Heart left ventricle (tissue), 13 donors: ENCODE results near the gene URM1.

Experiments
- CTCF ChIP-seq, 12 donors: fragments of 200-600 bp; sonication (generic) in 4 of 12; IDR thresholded peaks; one replicate each; pipeline versions ENCODE4 v1.5.0 to v1.8.0; 2018 to 2022; ENCODE audit warnings: antibody characterized with exemption in 12 of 12, mild to moderate bottlenecking in 5 of 12
- POLR2A ChIP-seq, 2 donors: fragments of 450-650 bp; IDR thresholded peaks; one replicate each; pipeline ENCODE4 v1.6.1; 2017; ENCODE audit warnings: antibody characterized with exemption in 2 of 2, mild to moderate bottlenecking in 2 of 2, moderate library complexity in 2 of 2
- donor health status: ischemic (EF 13 %, LVEDD 7.1; RV severe dilation, severe dysfunction).
- donor health status: DM: no; HTN: yes; CAD: no.
- donor health status: DM: no; HTN: no; CAD: no.
- donor health status: ischemic (EF 25% LVEDD 6.9; RV normal size, moderate dysfunction).
- donor health status: ischemic (EF 25% LVEDD 5.7; RV mildly dilated, moderate dysfunction).
- donor health status: ischemic (EF 35%, LVEDD 5.7; RV mildly dilated, moderate dysfunction).
- donor health status: nonischemic (EF 11% LVEDD 7.7; RV severe dilation, severe dysfunction).
- donor health status: DM: yes; HTN: yes; CAD: no.
- donor health status: PGD.
- donor health status: ischemic (EF 29% LVEDD 5.4; RV normal size, mild dysfunction).
- donor health status: nonischemic (EF 23%, LVEDD 6.1; RV moderate dilation, normal function).

- TF ChIP-seq POLR2A (IDR thresholded peaks at IDR 0.05) (no peak), CTCF (IDR thresholded peaks at IDR 0.05) (no peak)
Measured at GRCh38 chr9:128335161-128335560, 36.0 kb upstream of the URM1 start.
